Measurements from ENCODE around the gene CEP112. TPM values are rescaled to one million over a fixed set of nuclear protein-coding genes. Genes with fewer than 3 reads are reported as not detected.

The CEP112 gene
- total RNA-seq, 1 donor from 2014 or later: 14.5 TPM

- H3K4me3 ChIP-seq: no peak overlapping the region
- intact Hi-C loops (cut with micrococcal nuclease): no loop called here
- no peaks in the 10 kb centered on the region for H3K27me3 ChIP-seq (ENCODE audit: low read depth)
- no peak overlapping the region for H3K27ac ChIP-seq (replicated peaks)
- no peaks in the 10 kb centered on the region for H3K36me3 ChIP-seq
- no peaks in the 10 kb centered on the region for H3K9me3 ChIP-seq (replicated peaks)
- TF ChIP-seq CTCF (IDR thresholded peaks at IDR 0.05; ENCODE audit: borderline replicate concordance): no peak
- no peak for DNase-seq
- H3K4me1 ChIP-seq: peaks cover 4% of the 10 kb centered on the region
Measured at GRCh38 chr17:65677932-65678331, 514.0 kb downstream of the CEP112 start.

GRCh38 chr17:65674246-65675045 lies 517.5 kb downstream of the CEP112 start:
- TF ChIP-seq CTCF (IDR thresholded peaks at IDR 0.05; ENCODE audit: borderline replicate concordance): no peak
- no peak overlapping the region for H3K27ac ChIP-seq (replicated peaks)
- H3K4me1 ChIP-seq: peaks cover 4% of the 10 kb centered on the region
- intact Hi-C loops (cut with micrococcal nuclease): no loop called here
- no peak overlapping the region for H3K4me3 ChIP-seq
- no peaks in the 10 kb centered on the region for H3K36me3 ChIP-seq
- no peaks in the 10 kb centered on the region for H3K9me3 ChIP-seq (replicated peaks)
- H3K27me3 ChIP-seq (ENCODE audit: low read depth): no peaks in the 10 kb centered on the region
- no peak for DNase-seq

GRCh38 chr17:65670667-65671371 lies 521.1 kb downstream of the CEP112 start:
- no peak for DNase-seq
- Histone ChIP-seq H3K4me3 (no peak overlapping the region), H3K27me3 (ENCODE audit: low read depth) (no peaks in the 10 kb centered on the region), H3K9me3 (replicated peaks) (no peaks in the 10 kb centered on the region), H3K27ac (replicated peaks) (no peak overlapping the region), H3K36me3 (no peaks in the 10 kb centered on the region), H3K4me1 (no peaks in the 10 kb centered on the region)
- intact Hi-C loops (cut with micrococcal nuclease): no loop called here
- TF ChIP-seq CTCF (IDR thresholded peaks at IDR 0.05; ENCODE audit: borderline replicate concordance): no peak

DNA sequence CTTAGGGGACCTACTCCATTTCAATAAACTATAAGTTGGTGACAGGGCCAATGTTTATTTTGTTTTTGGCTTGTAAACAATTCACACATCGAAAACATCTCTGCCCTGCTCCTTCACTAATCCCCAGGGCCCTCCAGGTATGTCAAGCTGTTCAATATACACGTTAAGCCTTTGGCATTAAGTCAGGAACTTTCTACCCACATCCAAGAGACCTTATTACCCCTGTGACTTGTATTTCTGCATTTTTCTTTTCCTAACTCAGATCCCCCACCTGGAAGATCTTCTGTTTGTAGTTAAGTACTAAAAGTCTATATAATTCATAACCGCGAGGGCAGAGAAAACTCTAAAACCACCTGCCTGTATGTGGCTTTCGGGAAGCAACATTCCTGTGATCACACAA lies 523.7 kb downstream of the CEP112 start:
- Histone ChIP-seq H3K9me3 (replicated peaks) (no peaks in the 10 kb centered on the region), H3K36me3 (no peaks in the 10 kb centered on the region), H3K27me3 (ENCODE audit: low read depth) (no peaks in the 10 kb centered on the region), H3K4me3 (no peak overlapping the region), H3K4me1 (no peaks in the 10 kb centered on the region), H3K27ac (replicated peaks) (no peak overlapping the region)
- intact Hi-C loops (cut with micrococcal nuclease): no loop called here
- no peak for DNase-seq
- no peak for TF ChIP-seq CTCF (IDR thresholded peaks at IDR 0.05; ENCODE audit: borderline replicate concordance)

DNA sequence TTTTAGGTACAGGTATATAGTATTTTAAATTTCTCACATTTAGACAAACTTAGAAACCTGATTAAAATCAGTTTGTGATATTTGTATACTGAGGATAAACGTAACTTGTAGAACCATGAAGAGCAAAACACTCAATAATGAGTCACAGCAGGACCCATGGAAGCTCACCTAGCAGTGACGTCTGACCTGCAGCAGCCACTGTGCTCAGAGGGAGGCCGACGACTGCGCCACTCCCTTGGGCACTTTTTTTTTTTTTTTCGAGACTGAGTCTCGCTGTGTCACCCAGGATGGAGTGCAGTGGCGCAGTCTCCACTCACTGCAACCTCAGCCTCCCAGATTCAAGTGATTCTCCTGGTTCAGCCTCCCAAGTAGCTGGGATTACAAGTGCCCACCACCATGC lies 524.3 kb downstream of the CEP112 start:
- no peak overlapping the region for H3K4me3 ChIP-seq
- no peaks in the 10 kb centered on the region for H3K4me1 ChIP-seq
- H3K27ac ChIP-seq (replicated peaks): no peak overlapping the region
- H3K27me3 ChIP-seq (ENCODE audit: low read depth): no peaks in the 10 kb centered on the region
- no peak for DNase-seq
- no peaks in the 10 kb centered on the region for H3K36me3 ChIP-seq
- intact Hi-C loops (cut with micrococcal nuclease): no loop called here
- H3K9me3 ChIP-seq (replicated peaks): no peaks in the 10 kb centered on the region
- TF ChIP-seq CTCF (IDR thresholded peaks at IDR 0.05; ENCODE audit: borderline replicate concordance): no peak
